HG02852 (cell line): ENCODE measurements around the gene KCNK7.

Experiments
- ATAC-seq: cut with Tn5 transposase; IDR thresholded peaks from one replicate; pipeline ENCODE4 v1.9.1; 2021; ENCODE audit warnings: mild to moderate bottlenecking, moderate library complexity; ENCODE audit not compliant: unreplicated experiment

Gene KCNK7

DNA sequence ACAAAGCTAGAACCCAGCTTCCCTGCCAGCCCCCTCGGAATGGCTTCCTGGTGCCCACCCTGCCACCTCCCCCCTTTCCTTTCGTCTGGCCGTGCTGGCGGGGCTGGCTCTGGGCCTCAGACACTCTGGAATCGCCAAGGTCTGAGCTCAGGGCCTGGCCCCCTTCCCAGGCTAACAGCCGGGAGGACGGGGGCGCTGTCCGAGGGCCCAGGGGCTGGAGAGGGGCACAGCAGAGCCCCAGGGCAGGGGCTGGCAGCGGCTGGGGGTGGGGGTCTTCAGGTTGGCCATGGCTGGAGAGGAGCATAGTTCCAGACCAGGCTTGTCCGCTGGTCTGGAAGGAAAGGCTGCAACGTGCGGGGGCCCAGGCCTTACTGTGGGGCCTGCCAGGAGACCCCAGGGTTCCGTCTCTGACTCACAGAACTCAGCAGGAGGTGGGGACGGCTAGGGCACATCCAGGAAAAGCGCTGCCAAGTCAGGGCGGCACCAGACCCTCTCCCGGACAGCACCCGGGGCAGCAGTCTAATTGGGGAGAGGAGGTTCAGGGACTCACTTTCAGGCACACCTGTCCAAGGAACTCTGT is 36.6 kb downstream of the KCNK7 start:
- no peak for ATAC-seq

- no peak for ATAC-seq
Measured at GRCh38 chr11:65558002-65558929, 37.3 kb downstream of the KCNK7 start, which contains the start of gene LTBP3. Gene LTBP3 (minus strand): TSS chr11:65558359. CDS start chr11:65557959, 400 bp downstream.

GRCh38 chr11:65557280-65558001 is 38.2 kb downstream of the KCNK7 start:
- ATAC-seq: no peak

DNA sequence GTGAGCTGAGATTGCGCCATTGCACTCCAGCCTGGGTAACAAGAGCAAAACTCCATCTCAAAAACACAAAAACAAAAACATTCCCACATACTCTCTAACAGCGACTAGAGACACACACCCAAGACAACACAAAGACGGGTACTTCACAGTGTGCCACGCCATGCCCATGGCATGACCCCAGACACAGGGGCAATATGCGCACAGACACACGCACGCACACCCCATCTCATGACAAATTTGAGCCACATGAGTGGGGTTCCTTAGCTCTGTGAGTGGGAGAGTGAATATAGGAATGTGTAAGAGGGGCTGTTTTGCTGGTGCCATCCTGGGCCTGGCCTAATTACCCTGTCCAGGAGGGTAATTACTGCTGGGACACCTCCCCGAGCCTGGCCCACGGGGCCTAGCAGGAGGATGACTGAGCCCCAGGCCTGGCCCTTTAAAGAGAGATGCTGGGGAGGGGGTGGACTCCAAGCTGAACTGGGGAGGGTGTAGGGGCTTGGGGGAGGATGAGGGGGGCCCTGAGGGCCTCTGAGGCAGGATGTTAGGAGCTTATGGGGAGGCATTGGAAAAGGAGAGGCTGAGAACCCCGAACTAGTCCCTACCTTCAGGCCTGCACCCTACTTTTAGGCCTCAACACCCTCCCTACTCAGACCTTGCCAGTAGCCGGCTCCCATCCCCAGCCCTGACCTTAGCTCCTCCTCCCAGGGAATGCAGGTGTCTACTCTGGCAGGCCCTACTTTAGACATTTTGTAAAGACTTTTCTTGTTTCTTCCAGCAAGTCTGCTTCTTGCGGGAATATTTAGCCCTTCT is 38.9 kb downstream of the KCNK7 start:
- ATAC-seq: no peak

DNA sequence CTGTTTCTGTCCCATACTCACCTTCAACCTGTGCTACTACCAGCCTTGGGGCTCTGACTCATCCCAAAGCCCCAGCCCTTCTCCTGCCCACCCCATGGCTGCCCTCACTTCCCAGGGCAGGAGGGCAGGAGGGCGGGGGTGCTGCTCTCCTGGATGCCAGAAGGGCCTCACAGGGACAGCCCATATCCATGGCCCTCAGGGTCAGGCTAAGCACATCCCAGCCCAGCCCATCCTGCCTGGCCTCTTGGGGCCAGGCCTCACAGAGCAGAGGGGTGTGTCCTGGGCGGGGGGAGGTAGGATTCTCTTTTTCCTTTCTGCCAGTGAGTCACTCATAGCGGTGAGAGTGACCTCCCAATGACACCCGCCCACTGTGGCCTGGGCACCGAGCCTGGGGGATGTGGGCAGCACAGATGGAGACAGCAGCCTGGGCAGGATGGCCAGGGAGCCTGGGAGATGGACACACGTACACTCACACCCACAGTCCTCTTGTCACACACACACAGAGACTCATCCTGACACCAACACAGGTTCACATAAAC is 39.8 kb downstream of the KCNK7 start:
- no peak for ATAC-seq

- ATAC-seq: no peak
Measured at GRCh38 chr11:65554842-65555430, 40.7 kb downstream of the KCNK7 start.

GRCh38 chr11:65554057-65554818 is 41.4 kb downstream of the KCNK7 start:
- ATAC-seq: no peak

GRCh38 chr11:65553301-65554001 is 42.1 kb downstream of the KCNK7 start:
- ATAC-seq: no peak

GRCh38 chr11:65552388-65552951 is 43.1 kb downstream of the KCNK7 start:
- no peak for ATAC-seq

- no peak for ATAC-seq
Measured at GRCh38 chr11:65551572-65552387, 43.8 kb downstream of the KCNK7 start.

DNA sequence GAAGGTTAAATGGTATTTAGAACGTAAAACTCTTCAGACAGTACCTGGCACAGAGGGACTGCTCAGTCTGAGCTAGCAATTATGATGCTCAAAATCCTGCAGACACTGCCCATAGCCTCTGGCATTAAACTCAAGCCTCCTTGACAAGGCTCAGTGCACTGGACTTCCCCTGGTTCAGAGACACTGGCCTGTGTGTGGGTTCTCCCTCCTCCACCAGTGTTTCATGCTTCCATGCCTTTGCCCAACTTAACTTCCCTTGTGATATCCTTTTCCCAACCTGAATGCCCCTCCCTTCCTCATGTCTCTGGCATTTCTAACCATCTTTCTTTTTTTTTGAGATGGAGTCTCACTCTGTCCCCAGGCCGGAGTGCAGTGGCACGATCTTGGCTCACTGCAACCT is 46.5 kb downstream of the KCNK7 start:
- ATAC-seq: no peak

DNA sequence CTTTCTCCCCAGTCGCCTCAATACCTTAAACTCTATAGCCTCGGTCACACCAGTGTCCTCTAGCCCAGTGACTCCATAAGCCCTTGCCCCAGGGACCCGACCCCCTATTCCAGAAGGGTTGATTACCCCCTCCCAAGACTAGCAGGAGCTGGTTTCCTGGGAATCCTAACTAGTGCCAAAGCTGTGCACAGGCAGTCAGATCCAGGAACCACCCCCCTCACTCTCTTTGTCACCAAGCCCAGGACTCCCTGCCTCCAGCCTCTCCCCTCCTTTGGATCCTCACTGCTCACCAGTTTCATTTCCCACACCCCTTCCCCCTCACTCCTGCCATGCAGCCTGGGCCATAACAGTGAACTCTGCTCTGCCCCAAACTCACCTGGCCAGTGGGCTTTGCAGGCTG is 47.2 kb downstream of the KCNK7 start:
- no peak for ATAC-seq

- ATAC-seq: no peak
Measured at GRCh38 chr11:65547446-65548125, 48.0 kb downstream of the KCNK7 start.

- ATAC-seq: peak; percentile 73
Measured at GRCh38 chr11:65546217-65546958, 49.2 kb downstream of the KCNK7 start.

DNA sequence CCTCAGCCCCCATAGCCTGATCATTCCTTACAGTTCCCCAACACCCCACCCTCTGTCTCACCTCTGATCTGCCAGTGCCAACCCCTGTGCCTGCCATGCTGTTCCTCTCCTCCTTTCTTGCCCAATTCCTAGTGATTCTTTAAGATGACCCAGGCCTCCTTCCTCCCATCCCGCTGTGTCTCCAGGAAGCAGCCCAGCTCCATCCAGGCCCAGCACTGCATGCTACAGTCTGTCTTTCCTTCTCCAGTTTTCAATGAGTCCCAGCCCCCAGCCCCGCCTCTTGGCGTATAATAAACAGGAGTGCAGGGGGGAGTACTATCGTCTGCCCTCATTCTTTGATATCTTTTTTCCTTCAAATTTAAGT is 49.8 kb downstream of the KCNK7 start:
- ATAC-seq: no peak
